Measurements from ENCODE around the gene KLHDC1.
"Not testable (repeated sequence)": the region's sequence is repeated elsewhere in the genome, so short reads cannot be mapped to it uniquely, and the experiment has no call there.

KLHDC1 gene

DNA sequence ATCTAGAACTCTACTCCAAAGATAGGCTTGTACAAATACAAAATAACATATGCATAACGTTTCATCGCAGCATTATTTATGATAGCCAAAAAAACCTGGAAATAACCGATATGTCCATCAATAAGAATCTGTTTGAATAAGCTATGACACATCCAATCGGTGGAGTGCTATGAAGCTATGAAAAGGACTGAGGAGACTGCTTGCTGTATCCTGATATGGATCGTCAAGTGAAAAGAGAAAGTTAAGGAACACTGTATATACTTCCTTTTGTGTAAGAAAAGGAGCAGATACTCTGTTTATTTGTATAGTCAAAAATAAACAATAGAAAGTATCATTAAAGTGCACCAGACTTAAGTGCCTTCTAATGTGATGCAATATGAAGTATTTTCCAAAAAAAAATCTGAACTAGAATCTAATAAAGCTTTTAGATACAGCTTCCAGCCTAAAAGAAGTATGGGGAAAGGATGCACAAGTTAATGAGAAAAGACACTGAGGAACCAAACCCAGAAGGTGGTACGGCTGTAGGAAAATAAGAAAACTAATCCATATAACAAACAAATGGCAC, 645 bp upstream of the KLHDC1 start:
- Histone ChIP-seq H3K4me1 (ENCODE audit: insufficient read depth, low read length) (peaks cover 3% of the 10 kb centered on the region; the same call in 1 of the 2 replicates), H3K9me3 (ENCODE audit: control insufficient read depth, insufficient read depth, low read length) (no peaks in the 10 kb centered on the region), H3K9ac (ENCODE audit: low read depth, low read length) (peak overlapping the region; percentile 80), H3K36me3 (ENCODE audit: insufficient read depth, low read length) (no peaks in the 10 kb centered on the region)

DNA sequence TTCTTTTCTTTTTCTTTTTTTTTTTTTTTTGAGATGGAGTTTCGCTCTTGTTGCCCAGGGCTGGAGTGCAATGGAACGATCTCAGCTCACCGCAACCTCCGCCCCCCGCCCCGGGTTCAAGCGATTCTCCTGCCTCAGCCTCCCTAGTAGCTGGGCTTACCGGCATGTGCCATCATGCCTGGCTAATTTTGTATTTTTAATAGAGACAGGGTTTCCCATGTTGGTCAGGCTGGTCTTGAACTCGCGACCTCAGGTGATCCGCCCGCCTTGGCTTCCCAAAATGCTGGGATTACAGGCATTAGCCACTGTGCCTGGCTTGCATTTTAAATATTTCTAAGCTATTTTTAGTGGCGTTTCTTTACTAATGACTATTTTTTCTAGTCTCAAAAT, 810 bp downstream of the KLHDC1 start:
- H3K9ac ChIP-seq (ENCODE audit: low read depth, low read length): peak overlapping the region; percentile 80; the same call in 1 of the 2 replicates
- H3K36me3 ChIP-seq (ENCODE audit: insufficient read depth, low read length); H3K4me1 ChIP-seq (ENCODE audit: insufficient read depth, low read length); H3K9me3 ChIP-seq (ENCODE audit: control insufficient read depth, insufficient read depth, low read length): not testable (repeated sequence)

- H3K9ac ChIP-seq (ENCODE audit: low read depth, low read length): no peak overlapping the region
- H3K9me3 ChIP-seq (ENCODE audit: control insufficient read depth, insufficient read depth, low read length): no peaks in the 10 kb centered on the region
- H3K4me1 ChIP-seq (ENCODE audit: insufficient read depth, low read length): no peaks in the 10 kb centered on the region
- H3K36me3 ChIP-seq (ENCODE audit: insufficient read depth, low read length): no peaks in the 10 kb centered on the region
Measured at GRCh38 chr14:49702725-49703124, 9.8 kb downstream of the KLHDC1 start.

GRCh38 chr14:49703965-49704364, 11.0 kb downstream of the KLHDC1 start:
- Histone ChIP-seq H3K36me3 (ENCODE audit: insufficient read depth, low read length) (no peaks in the 10 kb centered on the region), H3K9me3 (ENCODE audit: control insufficient read depth, insufficient read depth, low read length) (no peaks in the 10 kb centered on the region), H3K4me1 (ENCODE audit: insufficient read depth, low read length) (no peaks in the 10 kb centered on the region), H3K9ac (ENCODE audit: low read depth, low read length) (no peak overlapping the region)

DNA sequence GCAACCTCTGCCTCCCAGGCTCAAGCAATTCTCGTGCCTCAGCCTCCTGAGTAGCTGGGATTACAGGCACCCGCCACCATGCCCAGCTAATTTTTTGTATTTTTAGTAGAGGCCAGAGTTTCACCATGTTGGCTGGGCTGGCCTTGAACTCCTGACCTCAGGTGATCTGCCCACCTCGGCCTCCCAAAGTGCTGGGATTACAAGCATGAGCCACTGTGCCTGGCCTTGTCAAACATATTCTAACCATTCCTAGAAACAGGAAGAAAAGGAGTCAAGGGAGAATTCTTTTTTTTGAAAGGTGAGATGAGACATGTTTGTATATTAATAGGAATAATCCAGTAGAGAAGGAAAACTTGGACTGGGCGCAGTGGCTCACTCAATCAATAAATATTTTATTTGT, 11.6 kb downstream of the KLHDC1 start:
- H3K4me1 ChIP-seq (ENCODE audit: insufficient read depth, low read length); H3K9me3 ChIP-seq (ENCODE audit: control insufficient read depth, insufficient read depth, low read length); H3K9ac ChIP-seq (ENCODE audit: low read depth, low read length); H3K36me3 ChIP-seq (ENCODE audit: insufficient read depth, low read length): not testable (repeated sequence)

- not testable (repeated sequence) for H3K36me3 ChIP-seq (ENCODE audit: insufficient read depth, low read length); H3K9me3 ChIP-seq (ENCODE audit: control insufficient read depth, insufficient read depth, low read length); H3K9ac ChIP-seq (ENCODE audit: low read depth, low read length); H3K4me1 ChIP-seq (ENCODE audit: insufficient read depth, low read length)
Measured at GRCh38 chr14:49710993-49711392, 18.1 kb downstream of the KLHDC1 start.

DNA sequence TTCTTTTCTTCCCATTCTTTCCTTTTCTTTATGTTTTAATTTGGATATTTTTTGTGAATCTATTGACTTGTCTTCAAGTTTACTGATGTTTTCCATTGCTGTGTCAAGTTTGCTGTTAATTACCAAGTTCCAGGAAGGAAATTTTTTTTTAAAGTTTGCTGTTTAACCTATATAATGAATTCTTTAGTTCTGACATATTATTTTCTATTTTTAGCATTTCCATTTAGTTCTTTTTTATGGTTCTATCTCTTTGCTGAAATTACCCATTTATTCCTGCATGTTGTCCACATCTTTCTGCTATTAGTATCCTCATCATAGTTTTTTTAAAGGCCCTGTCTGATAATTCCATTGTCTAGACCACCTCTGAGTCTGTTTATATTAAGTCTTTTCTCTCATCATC, 27.8 kb downstream of the KLHDC1 start:
- H3K4me1 ChIP-seq (ENCODE audit: insufficient read depth, low read length): no peaks in the 10 kb centered on the region
- no peaks in the 10 kb centered on the region for H3K9me3 ChIP-seq (ENCODE audit: control insufficient read depth, insufficient read depth, low read length)
- no peaks in the 10 kb centered on the region for H3K36me3 ChIP-seq (ENCODE audit: insufficient read depth, low read length)
- H3K9ac ChIP-seq (ENCODE audit: low read depth, low read length): no peak overlapping the region

GRCh38 chr14:49721733-49722435, 29.0 kb downstream of the KLHDC1 start:
- not testable (repeated sequence) for H3K4me1 ChIP-seq (ENCODE audit: insufficient read depth, low read length); H3K36me3 ChIP-seq (ENCODE audit: insufficient read depth, low read length); H3K9me3 ChIP-seq (ENCODE audit: control insufficient read depth, insufficient read depth, low read length)

DNA sequence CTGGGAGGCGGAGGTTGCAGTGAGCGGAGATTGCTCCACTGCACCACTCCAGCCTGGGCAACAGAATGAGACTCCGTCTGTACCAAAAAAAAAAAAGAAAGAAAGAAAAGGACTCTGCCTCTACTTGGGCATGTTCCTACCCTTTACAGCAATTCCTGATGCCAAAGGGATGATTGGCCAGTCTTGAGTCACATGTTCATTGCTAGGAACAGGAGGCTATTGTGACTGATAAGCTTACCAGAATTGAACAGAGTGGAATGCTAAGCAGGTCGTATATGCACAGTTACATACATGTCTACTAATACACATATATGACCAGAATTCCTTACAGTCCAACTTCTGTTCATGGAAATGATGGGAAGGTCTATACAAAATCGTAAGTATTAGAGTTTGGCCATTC, 34.3 kb downstream of the KLHDC1 start:
- Histone ChIP-seq H3K9ac (ENCODE audit: low read depth, low read length) (no peak overlapping the region), H3K36me3 (ENCODE audit: insufficient read depth, low read length) (no peaks in the 10 kb centered on the region), H3K4me1 (ENCODE audit: insufficient read depth, low read length) (no peaks in the 10 kb centered on the region), H3K9me3 (ENCODE audit: control insufficient read depth, insufficient read depth, low read length) (no peaks in the 10 kb centered on the region)

More at GRCh38 chr14:49721733-49722435, 29.0 kb downstream of the KLHDC1 start:
- H3K9ac ChIP-seq (ENCODE audit: low read depth, low read length): not testable (repeated sequence)

GRCh38 chr14:49732896-49733295, 40.0 kb downstream of the KLHDC1 start:
- H3K9me3 ChIP-seq (ENCODE audit: control insufficient read depth, insufficient read depth, low read length): no peaks in the 10 kb centered on the region
- no peaks in the 10 kb centered on the region for H3K36me3 ChIP-seq (ENCODE audit: insufficient read depth, low read length)
- H3K9ac ChIP-seq (ENCODE audit: low read depth, low read length): no peak overlapping the region
- no peaks in the 10 kb centered on the region for H3K4me1 ChIP-seq (ENCODE audit: insufficient read depth, low read length)

GRCh38 chr14:49733836-49734235, 40.9 kb downstream of the KLHDC1 start:
- no peaks in the 10 kb centered on the region for H3K4me1 ChIP-seq (ENCODE audit: insufficient read depth, low read length)
- H3K36me3 ChIP-seq (ENCODE audit: insufficient read depth, low read length): no peaks in the 10 kb centered on the region
- H3K9me3 ChIP-seq (ENCODE audit: control insufficient read depth, insufficient read depth, low read length): no peaks in the 10 kb centered on the region
- H3K9ac ChIP-seq (ENCODE audit: low read depth, low read length): no peak overlapping the region

DNA sequence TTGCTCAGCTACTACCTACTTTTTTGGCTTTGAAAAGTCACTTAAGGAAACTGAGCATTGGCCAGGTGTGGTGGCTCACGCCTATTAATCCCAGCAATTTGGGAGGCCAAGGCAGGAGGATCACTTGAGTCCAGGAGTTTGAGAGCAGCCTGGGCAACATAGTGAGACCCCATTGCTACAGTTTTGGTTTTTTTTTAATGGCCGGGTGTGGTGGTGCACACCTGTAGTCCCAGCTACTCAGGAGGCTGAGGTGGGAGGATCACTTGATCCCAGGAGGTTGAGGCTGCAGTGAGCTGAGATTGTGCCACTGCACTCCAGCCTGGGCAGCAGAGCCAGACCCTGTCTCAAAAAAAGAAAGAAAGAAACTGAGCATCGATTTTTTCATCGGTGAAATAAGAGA, 42.7 kb downstream of the KLHDC1 start:
- not testable (repeated sequence) for H3K9me3 ChIP-seq (ENCODE audit: control insufficient read depth, insufficient read depth, low read length); H3K9ac ChIP-seq (ENCODE audit: low read depth, low read length); H3K4me1 ChIP-seq (ENCODE audit: insufficient read depth, low read length); H3K36me3 ChIP-seq (ENCODE audit: insufficient read depth, low read length)

DNA sequence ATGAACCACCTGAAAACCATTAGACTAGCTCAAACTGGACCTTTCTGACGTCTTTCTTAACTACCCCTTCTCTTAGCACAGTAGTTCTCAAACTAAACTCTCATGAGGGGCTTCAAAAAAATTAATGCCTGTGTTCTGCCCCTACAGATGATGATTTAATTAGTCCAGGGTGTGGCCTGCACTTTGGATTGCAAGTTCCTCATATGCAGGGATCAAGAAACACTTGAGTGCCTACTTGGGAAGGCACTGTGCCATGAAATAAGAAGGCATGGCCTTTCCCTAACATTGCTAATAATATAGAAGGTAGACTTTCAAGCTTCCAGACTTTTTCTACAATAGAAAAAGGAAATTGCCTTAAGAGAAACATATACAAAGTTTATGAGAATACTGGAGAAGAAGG, 52.3 kb downstream of the KLHDC1 start:
- Histone ChIP-seq H3K4me1 (ENCODE audit: insufficient read depth, low read length) (no peaks in the 10 kb centered on the region), H3K36me3 (ENCODE audit: insufficient read depth, low read length) (no peaks in the 10 kb centered on the region), H3K9me3 (ENCODE audit: control insufficient read depth, insufficient read depth, low read length) (no peaks in the 10 kb centered on the region), H3K9ac (ENCODE audit: low read depth, low read length) (no peak overlapping the region)

- H3K36me3 ChIP-seq (ENCODE audit: insufficient read depth, low read length); H3K9me3 ChIP-seq (ENCODE audit: control insufficient read depth, insufficient read depth, low read length); H3K4me1 ChIP-seq (ENCODE audit: insufficient read depth, low read length): not testable (repeated sequence)
Measured at GRCh38 chr14:49746476-49746875, 53.6 kb downstream of the KLHDC1 start.

GRCh38 chr14:49754570-49755097, 61.7 kb downstream of the KLHDC1 start:
- no peaks in the 10 kb centered on the region for H3K4me1 ChIP-seq (ENCODE audit: insufficient read depth, low read length)
- H3K36me3 ChIP-seq (ENCODE audit: insufficient read depth, low read length): no peaks in the 10 kb centered on the region
- H3K9me3 ChIP-seq (ENCODE audit: control insufficient read depth, insufficient read depth, low read length): no peaks in the 10 kb centered on the region
- no peak overlapping the region for H3K9ac ChIP-seq (ENCODE audit: low read depth, low read length)

More at GRCh38 chr14:49746476-49746875, 53.6 kb downstream of the KLHDC1 start:
- not testable (repeated sequence) for H3K9ac ChIP-seq (ENCODE audit: low read depth, low read length)

All from ES-I3 (cell line).